Breast epithelium (tissue), 3 donors: ENCODE results near the gene AFG3L2.

Experiments
- CTCF ChIP-seq, 3 donors: fragments of 450-650 bp; IDR thresholded peaks; one replicate each; pipeline ENCODE4 v1.5.1; 2016 to 2017; ENCODE audit warnings: antibody characterized with exemption in 3 of 3, mild to moderate bottlenecking in 3 of 3, moderate library complexity in 3 of 3
- POLR2A ChIP-seq: fragments of 450-650 bp; IDR thresholded peaks from one replicate; pipeline ENCODE4 v1.6.1; 2016; ENCODE audit warnings: antibody characterized with exemption, mild to moderate bottlenecking, moderate library complexity

GRCh38 chr18:12304351-12305210, 72.4 kb downstream of the AFG3L2 start:
- TF ChIP-seq CTCF (IDR thresholded peaks at IDR 0.05): no peak
- TF ChIP-seq POLR2A: no peak
